Activated naive CD8-positive, alpha-beta T cell (primary cell): ENCODE measurements around the gene IP6K1.

Experiments used
- H3K27ac Mint-ChIP-seq: one replicate; pipeline ENCODE4 v1.8.0; 2021; ENCODE audit warnings: mixed read lengths
- H3K27me3 Mint-ChIP-seq: one replicate; pipeline ENCODE4 v1.8.0; 2021; ENCODE audit warnings: mixed read lengths
- H3K36me3 Mint-ChIP-seq: one replicate; pipeline ENCODE4 v1.8.0; 2021; ENCODE audit warnings: mixed read lengths
- H3K4me1 Mint-ChIP-seq: one replicate; pipeline ENCODE4 v1.8.0; 2021; ENCODE audit warnings: low read depth, mixed read lengths
- H3K4me3 Mint-ChIP-seq: one replicate; pipeline ENCODE4 v1.8.0; 2021; ENCODE audit warnings: mild to moderate bottlenecking, mixed read lengths
- H3K9me3 Mint-ChIP-seq: one replicate; pipeline ENCODE4 v1.8.0; 2021; ENCODE audit warnings: low read depth, mixed read lengths

Gene IP6K1

GRCh38 chr3:49802719-49803464 is 16.6 kb upstream of the IP6K1 start, which contains the start of gene INKA1:
Gene INKA1 (plus strand): TSS chr3:49803261. CDS start chr3:49803393, 132 bp downstream.
- peaks cover 41% of the 10 kb centered on the region for H3K4me1 Mint-ChIP-seq
- H3K27me3 Mint-ChIP-seq, result peaks cover 4% of the 10 kb centered on the region
- H3K36me3 Mint-ChIP-seq, result no peaks in the 10 kb centered on the region
- H3K9me3 Mint-ChIP-seq, result no peaks in the 10 kb centered on the region
- H3K4me3 Mint-ChIP-seq, result peak within 1 kb of the TSS; percentile 90
- peak within 1 kb of the TSS; percentile 86 for H3K27ac Mint-ChIP-seq

GRCh38 chr3:49801160-49801559 is 14.8 kb upstream of the IP6K1 start:
- H3K27me3 Mint-ChIP-seq, result peaks cover 4% of the 10 kb centered on the region
- H3K9me3 Mint-ChIP-seq, result no peaks in the 10 kb centered on the region
- H3K36me3 Mint-ChIP-seq, result no peaks in the 10 kb centered on the region
- peak overlapping the region; percentile 90 for H3K4me3 Mint-ChIP-seq
- H3K27ac Mint-ChIP-seq, result no peak overlapping the region
- H3K4me1 Mint-ChIP-seq, result peaks cover 24% of the 10 kb centered on the region

DNA sequence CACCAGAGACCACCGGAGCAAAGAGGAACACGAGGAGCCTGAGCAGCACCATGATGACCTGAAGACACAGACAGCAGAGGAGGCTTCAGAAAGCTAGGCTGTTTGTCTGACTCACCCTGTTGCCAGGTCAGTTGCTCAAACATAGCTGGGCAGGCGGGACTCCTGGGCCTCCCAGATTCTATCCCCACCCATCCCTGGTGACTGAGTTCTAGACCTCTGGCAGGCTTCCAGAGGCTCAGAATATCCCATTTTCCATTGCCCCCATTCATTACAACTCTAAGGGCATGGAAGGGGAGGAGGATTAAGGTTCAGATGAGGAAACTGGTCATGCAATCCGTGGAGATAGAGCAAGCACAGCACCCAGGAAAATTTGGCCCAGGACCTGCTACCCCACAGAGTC is 13.4 kb upstream of the IP6K1 start, which contains the start of gene CDHR4:
CDHR4 (minus strand) TSS at position 113 of the 400 bp plus-strand sequence; CDS start at position 52, 61 bp downstream.
- Mint-ChIP-seq H3K27ac (no peak within 1 kb of the TSS), H3K4me3 (no peak within 1 kb of the TSS), H3K4me1 (peaks cover 11% of the 10 kb centered on the region), H3K9me3 (no peaks in the 10 kb centered on the region), H3K27me3 (peaks cover 4% of the 10 kb centered on the region), H3K36me3 (no peaks in the 10 kb centered on the region)

DNA sequence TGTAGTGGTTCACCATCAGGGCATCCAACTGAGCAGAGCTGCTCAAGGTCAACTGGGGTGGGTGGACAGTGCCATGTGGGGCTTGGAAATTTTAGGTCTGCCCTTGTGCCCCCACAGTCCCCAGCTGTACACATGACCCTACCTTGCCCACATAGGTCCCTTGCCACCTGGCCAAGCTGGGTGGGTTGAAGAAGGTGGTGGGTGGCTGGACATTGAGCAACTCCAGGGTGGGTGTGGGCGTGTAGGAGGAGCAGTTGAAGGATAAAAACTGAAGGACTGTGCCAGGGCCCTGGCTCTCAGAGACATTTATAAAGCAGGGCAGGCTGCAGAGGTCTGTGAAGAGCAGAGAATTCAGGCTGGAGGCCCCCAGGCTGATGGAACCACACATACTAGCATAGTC is 12.8 kb upstream of the IP6K1 start:
- no peaks in the 10 kb centered on the region for H3K9me3 Mint-ChIP-seq
- H3K4me1 Mint-ChIP-seq, result peaks cover 8% of the 10 kb centered on the region
- peaks cover 4% of the 10 kb centered on the region for H3K27me3 Mint-ChIP-seq
- H3K36me3 Mint-ChIP-seq, result no peaks in the 10 kb centered on the region
- H3K27ac Mint-ChIP-seq, result no peak overlapping the region
- no peak overlapping the region for H3K4me3 Mint-ChIP-seq

DNA sequence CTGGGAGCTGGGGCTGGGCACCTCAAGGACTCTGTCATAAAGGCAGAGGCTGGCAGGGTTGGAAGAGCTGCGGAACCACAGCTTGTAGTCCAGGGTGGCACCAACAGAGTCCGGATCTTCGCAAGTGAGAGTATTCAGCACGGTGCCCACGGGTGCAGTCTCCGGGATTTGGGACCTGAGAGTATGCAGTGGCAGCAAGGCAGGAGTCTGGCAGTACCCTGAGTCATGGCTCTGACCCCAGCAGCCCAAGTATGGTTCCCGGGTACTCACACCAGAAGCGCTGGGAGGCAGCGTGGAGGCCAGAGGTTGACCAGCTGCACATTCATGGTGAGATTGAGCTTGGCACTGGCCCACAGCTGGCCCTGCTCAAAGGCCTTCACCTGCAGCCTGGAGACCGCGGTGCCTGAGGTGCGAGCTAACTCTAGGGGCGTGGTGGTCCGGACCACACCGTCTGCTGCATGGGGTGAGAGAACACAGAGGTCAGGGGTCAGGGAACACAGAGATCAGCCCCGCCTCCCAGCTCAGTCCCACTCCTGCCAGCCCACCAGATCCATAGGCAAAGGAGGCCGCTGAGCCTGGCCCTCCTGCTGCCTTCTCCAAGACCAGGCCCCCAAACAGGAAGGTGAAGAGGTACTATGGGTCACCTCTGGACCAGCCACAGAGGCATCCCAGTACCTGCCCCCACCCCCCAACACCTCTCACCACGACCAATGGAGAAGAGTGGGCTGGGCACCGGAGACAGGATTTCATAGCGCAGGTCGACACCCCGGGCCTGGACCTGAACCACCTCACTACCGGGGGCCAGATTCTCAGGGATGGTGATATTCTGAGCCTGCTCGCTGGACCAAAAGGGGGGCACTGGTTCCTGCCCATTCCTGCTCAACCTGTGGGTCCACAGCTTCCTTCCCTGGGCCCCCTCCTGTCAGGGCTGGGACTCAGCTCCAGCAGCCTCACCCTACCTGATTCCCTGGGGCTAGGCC is 8.9 kb upstream of the IP6K1 start:
- peaks cover under 1% of the 10 kb centered on the region for H3K4me1 Mint-ChIP-seq
- no peaks in the 10 kb centered on the region for H3K36me3 Mint-ChIP-seq
- H3K9me3 Mint-ChIP-seq, result no peaks in the 10 kb centered on the region

DNA sequence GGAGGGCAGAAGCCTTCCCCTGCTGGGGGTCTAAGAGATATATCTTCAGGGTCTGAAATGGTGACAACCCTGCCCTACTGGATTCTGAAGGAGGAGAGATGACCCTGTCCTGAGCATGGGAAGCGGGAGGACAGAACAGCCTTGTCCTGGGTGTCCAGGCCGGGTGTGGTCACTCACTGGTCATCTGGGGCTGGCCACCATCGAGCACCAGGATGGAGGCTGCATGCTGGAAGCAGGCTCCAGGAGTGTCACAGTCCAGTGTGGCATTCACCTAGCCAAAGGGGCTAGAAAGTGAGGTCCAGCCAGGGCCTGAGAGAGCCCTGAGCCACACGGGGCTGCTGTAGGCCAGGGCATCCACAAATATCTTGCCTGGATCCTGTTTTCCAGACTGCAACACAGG is 8.1 kb upstream of the IP6K1 start:
- Mint-ChIP-seq H3K36me3 (no peaks in the 10 kb centered on the region), H3K27me3 (no peaks in the 10 kb centered on the region), H3K4me3 (no peak overlapping the region), H3K27ac (no peak overlapping the region), H3K4me1 (peaks cover 3% of the 10 kb centered on the region), H3K9me3 (no peaks in the 10 kb centered on the region)

More for the DNA sequence above, 8.9 kb upstream of the IP6K1 start:
- Mint-ChIP-seq H3K27ac (no peak overlapping the region), H3K4me3 (no peak overlapping the region), H3K27me3 (no peaks in the 10 kb centered on the region)

DNA sequence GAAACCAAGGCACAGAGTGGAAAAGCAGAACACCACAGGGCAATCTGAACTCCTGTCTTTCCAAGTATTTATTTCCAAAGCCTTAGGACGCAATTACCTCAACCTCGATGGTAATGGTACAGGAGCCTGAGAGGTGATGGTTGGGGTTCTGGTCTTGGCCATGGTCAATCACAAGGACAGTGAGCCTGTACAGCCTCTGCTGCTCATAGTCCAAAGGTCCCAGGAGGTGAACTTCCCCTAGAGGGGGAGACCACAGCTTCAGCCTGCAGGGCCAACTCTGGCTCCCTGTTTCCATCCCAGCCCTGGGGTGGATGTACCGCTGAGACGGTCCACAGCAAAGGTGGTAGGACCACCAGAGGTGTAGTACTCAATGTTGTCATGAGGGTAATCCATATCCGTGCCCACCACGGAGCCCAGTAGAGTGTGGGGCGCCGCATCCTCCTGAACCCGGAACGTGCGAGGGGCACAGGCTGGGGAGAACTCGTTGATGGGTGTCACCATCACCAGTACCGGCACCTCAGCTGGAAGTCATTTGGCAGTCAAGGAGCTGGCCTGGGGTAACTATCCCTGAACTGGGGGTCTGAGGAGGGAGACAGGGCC is 7.2 kb upstream of the IP6K1 start:
- no peaks in the 10 kb centered on the region for H3K27me3 Mint-ChIP-seq
- no peaks in the 10 kb centered on the region for H3K9me3 Mint-ChIP-seq
- H3K27ac Mint-ChIP-seq, result no peak overlapping the region
- no peak overlapping the region for H3K4me3 Mint-ChIP-seq
- H3K4me1 Mint-ChIP-seq, result peaks cover 3% of the 10 kb centered on the region
- H3K36me3 Mint-ChIP-seq, result no peaks in the 10 kb centered on the region

- no peak overlapping the region for H3K4me3 Mint-ChIP-seq
- no peaks in the 10 kb centered on the region for H3K27me3 Mint-ChIP-seq
- H3K27ac Mint-ChIP-seq, result no peak overlapping the region
- no peaks in the 10 kb centered on the region for H3K36me3 Mint-ChIP-seq
- H3K9me3 Mint-ChIP-seq, result no peaks in the 10 kb centered on the region
- peaks cover 3% of the 10 kb centered on the region for H3K4me1 Mint-ChIP-seq
These were observed 6.2 kb upstream of the IP6K1 start for GRCh38 chr3:49792371-49793150.

- no peaks in the 10 kb centered on the region for H3K36me3 Mint-ChIP-seq
- H3K4me3 Mint-ChIP-seq, result no peak overlapping the region
- H3K27ac Mint-ChIP-seq, result no peak overlapping the region
- peaks cover 11% of the 10 kb centered on the region for H3K4me1 Mint-ChIP-seq
- H3K9me3 Mint-ChIP-seq, result no peaks in the 10 kb centered on the region
- no peaks in the 10 kb centered on the region for H3K27me3 Mint-ChIP-seq
These were observed 5.2 kb upstream of the IP6K1 start for GRCh38 chr3:49791571-49791970.

- H3K4me3 Mint-ChIP-seq, result no peak overlapping the region
These were observed 4.5 kb upstream of the IP6K1 start for GRCh38 chr3:49790626-49791411.

GRCh38 chr3:49788056-49788455 is 1.7 kb upstream of the IP6K1 start:
- H3K4me1 Mint-ChIP-seq, result peaks cover 28% of the 10 kb centered on the region
- peaks cover 4% of the 10 kb centered on the region for H3K36me3 Mint-ChIP-seq
- no peaks in the 10 kb centered on the region for H3K9me3 Mint-ChIP-seq
- no peak overlapping the region for H3K27ac Mint-ChIP-seq
- H3K27me3 Mint-ChIP-seq, result no peaks in the 10 kb centered on the region
- H3K4me3 Mint-ChIP-seq, result no peak overlapping the region

More at GRCh38 chr3:49790626-49791411, 4.5 kb upstream of the IP6K1 start:
- Mint-ChIP-seq H3K9me3 (no peaks in the 10 kb centered on the region), H3K27ac (no peak overlapping the region), H3K27me3 (no peaks in the 10 kb centered on the region), H3K4me1 (peaks cover 13% of the 10 kb centered on the region), H3K36me3 (no peaks in the 10 kb centered on the region)

DNA sequence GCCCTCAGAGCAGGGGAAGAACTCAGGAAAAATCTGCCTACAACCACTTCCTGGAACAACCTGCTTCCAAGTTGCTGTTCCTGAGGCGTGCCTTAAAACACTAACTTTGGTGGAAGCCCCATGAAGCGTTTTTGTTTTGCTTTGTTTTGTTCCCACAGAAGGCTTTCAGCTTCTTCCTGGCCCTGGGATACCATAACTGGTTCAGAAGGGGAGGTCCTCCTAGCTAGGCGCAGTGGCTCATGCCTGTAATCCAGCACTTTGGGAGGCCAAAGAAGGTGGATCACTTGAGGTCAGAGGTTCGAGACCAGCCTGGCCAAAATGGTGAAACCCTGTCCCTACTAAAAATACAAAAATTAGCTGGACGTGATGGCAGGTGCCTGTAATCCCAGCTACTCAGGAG is 1.2 kb upstream of the IP6K1 start:
- no peak overlapping the region for H3K4me3 Mint-ChIP-seq
- peaks cover 4% of the 10 kb centered on the region for H3K36me3 Mint-ChIP-seq
- peaks cover 30% of the 10 kb centered on the region for H3K4me1 Mint-ChIP-seq
- no peaks in the 10 kb centered on the region for H3K27me3 Mint-ChIP-seq
- H3K9me3 Mint-ChIP-seq, result no peaks in the 10 kb centered on the region
- peak overlapping the region; percentile 96 for H3K27ac Mint-ChIP-seq

- peak overlapping the region; percentile 95 for H3K4me3 Mint-ChIP-seq
- H3K9me3 Mint-ChIP-seq, result no peaks in the 10 kb centered on the region
- H3K27me3 Mint-ChIP-seq, result no peaks in the 10 kb centered on the region
- peaks cover 34% of the 10 kb centered on the region for H3K4me1 Mint-ChIP-seq
- peak overlapping the region; percentile 96 for H3K27ac Mint-ChIP-seq
- peaks cover 4% of the 10 kb centered on the region for H3K36me3 Mint-ChIP-seq
These were observed 781 bp upstream of the IP6K1 start for GRCh38 chr3:49787182-49787464.
